Neural cell (in vitro differentiated cells): ENCODE results near the gene SV2B. TPM values are rescaled to one million over a fixed set of nuclear protein-coding genes. Genes with fewer than 3 reads are reported as not detected.

Experiments
- H2AFZ ChIP-seq: fragments of 200-600, 300-800 bp; sonication (generic), shearing (Covaris generic); 2 replicates; pipeline ENCODE4 v1.6.0; 2014; ENCODE audit warnings: low read depth, mild to moderate bottlenecking, antibody characterized with exemption, low read length, moderate library complexity
- H3F3A ChIP-seq: fragments of 200-600 bp; shearing (Covaris generic); 2 replicates; pipeline ENCODE4 v1.6.1; 2016; ENCODE audit warnings: mild to moderate bottlenecking, moderate library complexity, mixed read lengths, antibody characterized with exemption, low read length; ENCODE audit not compliant: insufficient read depth, poor library complexity, severe bottlenecking
- H3K27ac ChIP-seq: fragments of 200-600, 300-800 bp; sonication (generic), shearing (Covaris generic); 2 replicates; pipeline ENCODE4 v1.5.1; 2014; ENCODE audit warnings: mild to moderate bottlenecking, low read length, moderate library complexity
- H3K27me3 ChIP-seq: fragments of 300-800, 200-600 bp; sonication (generic), shearing (Covaris generic); 2 replicates; pipeline ENCODE4 v1.6.0; 2014; ENCODE audit warnings: mild to moderate bottlenecking, low read depth, low read length, moderate library complexity; ENCODE audit not compliant: insufficient read depth
- H3K36me3 ChIP-seq: fragments of 300-800, 200-600 bp; sonication (generic), shearing (Covaris generic); 2 replicates; pipeline ENCODE4 v1.5.1; 2014; ENCODE audit warnings: mild to moderate bottlenecking, antibody characterized with exemption, low read length, moderate library complexity; ENCODE audit not compliant: insufficient read depth
- H3K4me2 ChIP-seq: fragments of 300-800, 200-600 bp; sonication (generic), shearing (Covaris generic); 2 replicates; pipeline ENCODE4 v1.6.0; 2014; ENCODE audit warnings: mild to moderate bottlenecking, low read length
- H3K4me3 ChIP-seq: fragments of 300-800, 200-600 bp; sonication (generic), shearing (Covaris generic); 2 replicates; pipeline ENCODE4 v1.5.1; 2014; ENCODE audit warnings: mild to moderate bottlenecking, low read length, moderate library complexity
- H3K79me2 ChIP-seq: fragments of 200-600 bp; shearing (Covaris generic); replicated peaks from 2 replicates; pipeline ENCODE4 v1.6.0; 2014; ENCODE audit warnings: mild to moderate bottlenecking, low read length, moderate library complexity; ENCODE audit not compliant: insufficient read depth
- H3K9ac ChIP-seq: fragments of 300-800, 200-600 bp; sonication (generic), shearing (Covaris generic); 2 replicates; pipeline ENCODE4 v1.6.1; 2016; ENCODE audit warnings: mild to moderate bottlenecking, low read length, mixed read lengths
- H3K9me2 ChIP-seq: fragments of 200-600 bp; shearing (Covaris generic); 2 replicates; pipeline ENCODE4 v1.6.1; 2016; ENCODE audit warnings: mild to moderate bottlenecking, low read length, mixed read lengths; ENCODE audit not compliant: insufficient read depth
- H3K9me3 ChIP-seq: fragments of 200-600, 300-800 bp; sonication (generic), shearing (Covaris generic); 2 replicates; pipeline ENCODE4 v1.6.1; 2016; ENCODE audit warnings: mild to moderate bottlenecking, mixed run types, low read length, moderate library complexity, mixed read lengths
- H4K20me1 ChIP-seq: fragments of 200-600 bp; shearing (Covaris generic); 2 replicates; pipeline ENCODE4 v1.6.1; 2016; ENCODE audit warnings: mild to moderate bottlenecking, mixed run types; ENCODE audit not compliant: insufficient read depth
- CTCF ChIP-seq: fragments of 450-650 bp; IDR thresholded peaks from 2 replicates; pipeline ENCODE4 v1.5.1; 2014; ENCODE audit warnings: antibody characterized with exemption, mild to moderate bottlenecking, moderate library complexity; ENCODE audit not compliant: poor library complexity, severe bottlenecking
- EP300 ChIP-seq: fragments of 450-650 bp; conservative IDR thresholded peaks from 2 replicates; pipeline ENCODE4 v1.6.1; 2014; ENCODE audit warnings: antibody characterized with exemption, mild to moderate bottlenecking, moderate library complexity; ENCODE audit not compliant: poor library complexity, severe bottlenecking
- EZH2 ChIP-seq: fragments of 200-600, 300-800 bp; shearing (Covaris generic), sonication (generic); IDR thresholded peaks from 2 replicates; pipeline ENCODE4 v1.6.1; 2014; ENCODE audit warnings: antibody characterized with exemption, low read length, borderline replicate concordance, mild to moderate bottlenecking; ENCODE audit not compliant: insufficient read depth, poor library complexity, severe bottlenecking
- MXI1 ChIP-seq: fragments of 450-650 bp; conservative IDR thresholded peaks from 2 replicates; pipeline ENCODE4 v1.6.1; 2014; ENCODE audit warnings: antibody characterized with exemption, mild to moderate bottlenecking; ENCODE audit not compliant: poor library complexity, severe bottlenecking
- POLR2AphosphoS5 ChIP-seq: IDR thresholded peaks from 2 replicates; pipeline ENCODE4 v1.6.1; 2012
- RAD21 ChIP-seq: fragments of 450-650 bp; conservative IDR thresholded peaks from 2 replicates; pipeline ENCODE4 v1.6.1; 2014; ENCODE audit warnings: antibody characterized with exemption, mild to moderate bottlenecking, moderate library complexity
- REST ChIP-seq: IDR thresholded peaks from 2 replicates; pipeline ENCODE4 v1.6.1; 2012; ENCODE audit warnings: borderline replicate concordance
- SMC3 ChIP-seq: fragments of 450-650 bp; conservative IDR thresholded peaks from 2 replicates; pipeline ENCODE4 v1.6.1; 2014; ENCODE audit warnings: antibody characterized with exemption, mild to moderate bottlenecking, moderate library complexity; ENCODE audit not compliant: poor library complexity
- TAF1 ChIP-seq: IDR thresholded peaks from 2 replicates; pipeline ENCODE4 v1.6.1; 2012; ENCODE audit warnings: low read depth
- polyA plus RNA-seq: library from polyadenylated mRNA; depleted of rRNA; stranded (reverse); fragments of >200 nt; gene quantifications from 2 replicates; pipeline ENCODE4 v1.2.3, GENCODE V29; 2014

The SV2B gene
- polyA plus RNA-seq, 1 donor from 2014 or later, result 0.38 TPM

GRCh38 chr15:91128016-91128415 lies 28.0 kb downstream of the SV2B start:
- Histone ChIP-seq H3K4me3 (no peak overlapping the region), H3F3A (no peaks in the 10 kb centered on the region), H3K9ac (no peak overlapping the region), H3K4me2 (no peak overlapping the region), H4K20me1 (no peaks in the 10 kb centered on the region), H3K9me3 (no peaks in the 10 kb centered on the region), H3K27me3 (no peaks in the 10 kb centered on the region), H2AFZ (no peak overlapping the region), H3K27ac (no peak overlapping the region), H3K9me2 (no peaks in the 10 kb centered on the region), H3K36me3 (no peaks in the 10 kb centered on the region), H3K79me2 (no peaks in the 10 kb centered on the region)
- TF ChIP-seq CTCF (no peak), EP300 (no peak), TAF1 (no peak)

GRCh38 chr15:91129436-91129835 lies 29.4 kb downstream of the SV2B start:
- Histone ChIP-seq H2AFZ (no peak overlapping the region), H3F3A (no peaks in the 10 kb centered on the region), H3K4me3 (no peak overlapping the region), H3K9ac (no peak overlapping the region), H3K27ac (no peak overlapping the region), H4K20me1 (no peaks in the 10 kb centered on the region), H3K36me3 (no peaks in the 10 kb centered on the region), H3K9me2 (no peaks in the 10 kb centered on the region), H3K27me3 (no peaks in the 10 kb centered on the region), H3K9me3 (no peaks in the 10 kb centered on the region), H3K4me2 (no peak overlapping the region), H3K79me2 (no peaks in the 10 kb centered on the region)
- TF ChIP-seq MXI1 (no peak), SMC3 (no peak), RAD21 (no peak), EZH2 (no peak), CTCF (no peak), TAF1 (no peak), EP300 (no peak), REST (no peak), POLR2AphosphoS5 (no peak)
